CD14-positive monocyte (primary cell): ENCODE results near the gene PPT1. TPM values are rescaled to one million over a fixed set of nuclear protein-coding genes. Genes with fewer than 3 reads are reported as not detected.

ENCODE experiments used
- DNase-seq, 3 donors: peaks; one replicate each; pipeline ENCODE4 v3.0.0-alpha.2; 2011 to 2022
- H2AFZ ChIP-seq: 2 replicates; pipeline ENCODE4 v1.6.0; 2012; ENCODE audit warnings: mild to moderate bottlenecking, low read depth, low read length, inconsistent platforms; ENCODE audit not compliant: insufficient read depth, poor library complexity, severe bottlenecking
- H3K27ac ChIP-seq, 2 donors: 1 replicate in 1 of 2; 2 replicates in 1 of 2; pipeline ENCODE4 v1.5.1; 2012 to 2013; ENCODE audit warnings: low read length in 2 of 2, control low read depth in 1 of 2, inconsistent platforms in 1 of 2, low read depth in 1 of 2, mild to moderate bottlenecking in 1 of 2
- H3K27me3 ChIP-seq, 2 donors: one replicate each; pipeline versions ENCODE4 v1.6.0 to v1.6.1; 2011 to 2013; ENCODE audit warnings: low read length in 2 of 2; ENCODE audit not compliant: control insufficient read depth in 2 of 2, insufficient read depth in 2 of 2
- H3K36me3 ChIP-seq, 2 donors: replicated peaks in 1 of 2; 1 replicate in 1 of 2; 2 replicates in 1 of 2; pipeline versions ENCODE4 v1.5.1 to v1.6.1; 2012 to 2013; ENCODE audit warnings: low read length in 2 of 2, control low read depth in 1 of 2, inconsistent platforms in 1 of 2, mild to moderate bottlenecking in 1 of 2; ENCODE audit not compliant: insufficient read depth in 2 of 2, control insufficient read depth in 1 of 2
- H3K4me1 ChIP-seq, 2 donors: 1 replicate in 1 of 2; 2 replicates in 1 of 2; pipeline versions ENCODE4 v1.5.1 to v1.6.1; 2012 to 2013; ENCODE audit warnings: low read length in 2 of 2, control low read depth in 1 of 2, inconsistent platforms in 1 of 2, mild to moderate bottlenecking in 1 of 2, moderate library complexity in 1 of 2; ENCODE audit not compliant: insufficient read depth in 2 of 2, control insufficient read depth in 1 of 2
- H3K4me2 ChIP-seq: replicated peaks from 2 replicates; pipeline ENCODE3; 2012; ENCODE audit warnings: low read length, moderate library complexity, mild to moderate bottlenecking; ENCODE audit not compliant: poor library complexity, severe bottlenecking; ENCODE audit errors: extremely low read depth
- H3K4me3 ChIP-seq, 3 experiments: fragments of 200-600 bp in 1 of 3; sonication (generic) in 1 of 3; replicated peaks in 1 of 3; 1 replicate in 2 of 3; 2 replicates in 1 of 3; pipeline ENCODE4 v1.5.1; 2011 to 2013; ENCODE audit warnings: low read length in 3 of 3, mild to moderate bottlenecking in 3 of 3, control low read depth in 2 of 3, low read depth in 2 of 3, inconsistent platforms in 1 of 3, moderate library complexity in 1 of 3
- H3K79me2 ChIP-seq: 2 replicates; pipeline ENCODE4 v1.6.0; 2012; ENCODE audit warnings: mild to moderate bottlenecking, control low read depth, inconsistent platforms, low read length, moderate library complexity; ENCODE audit not compliant: insufficient read depth
- H3K9ac ChIP-seq: 2 replicates; pipeline ENCODE4 v1.6.0; 2017; ENCODE audit warnings: low read length, mild to moderate bottlenecking; ENCODE audit not compliant: insufficient read depth, poor library complexity, severe bottlenecking
- H3K9me3 ChIP-seq, 2 donors: replicated peaks in 1 of 2; 1 replicate in 1 of 2; 2 replicates in 1 of 2; pipeline versions ENCODE4 v1.5.1 to v1.6.1; 2012 to 2013; ENCODE audit warnings: low read length in 2 of 2, control low read depth in 1 of 2; ENCODE audit not compliant: control insufficient read depth in 1 of 2, insufficient read depth in 1 of 2
- H4K20me1 ChIP-seq: 2 replicates; pipeline ENCODE4 v1.6.0; 2012; ENCODE audit warnings: mild to moderate bottlenecking, low read length, control low read depth, moderate library complexity; ENCODE audit not compliant: insufficient read depth
- H3K27ac Mint-ChIP-seq, 7 donors: one replicate each; pipeline ENCODE4 v1.8.0; 2020; ENCODE audit warnings: mild to moderate bottlenecking in 7 of 7, mixed read lengths in 7 of 7, moderate library complexity in 6 of 7, inconsistent platforms in 2 of 7
- H3K27me3 Mint-ChIP-seq, 3 donors: one replicate each; pipeline ENCODE4 v1.8.0; 2021 to 2022; ENCODE audit warnings: low read depth in 3 of 3, mild to moderate bottlenecking in 3 of 3, mixed read lengths in 3 of 3, moderate library complexity in 3 of 3, inconsistent platforms in 1 of 3
- H3K36me3 Mint-ChIP-seq, 2 donors: one replicate each; pipeline ENCODE4 v1.8.0; 2020; ENCODE audit warnings: mixed read lengths in 2 of 2, inconsistent platforms in 1 of 2, mild to moderate bottlenecking in 1 of 2
- H3K4me1 Mint-ChIP-seq: one replicate; pipeline ENCODE4 v1.8.0; 2020; ENCODE audit warnings: mild to moderate bottlenecking, mixed read lengths
- H3K4me3 Mint-ChIP-seq, 2 donors: one replicate each; pipeline ENCODE4 v1.8.0; 2020; ENCODE audit warnings: mild to moderate bottlenecking in 2 of 2, mixed read lengths in 2 of 2, moderate library complexity in 1 of 2
- H3K9me3 Mint-ChIP-seq, 7 donors: one replicate each; pipeline ENCODE4 v1.8.0; 2020 to 2022; ENCODE audit warnings: mixed read lengths in 7 of 7, mild to moderate bottlenecking in 6 of 7, moderate library complexity in 6 of 7, inconsistent platforms in 2 of 7
- WGBS: methylation state at CpG from one replicate; pipeline ENCODE4 v1.1.5; 2013; ENCODE audit warnings: missing lambda C conversion rate; ENCODE audit not compliant: insufficient coverage; 5-methylcytosine and 5-hydroxymethylcytosine counted together
- intact Hi-C, 2 donors: fragments of 100-400 bp; cut with micrococcal nuclease; formaldehyde crosslinking; loops; one replicate each; pipeline versions ENCODE4 v1.15.0 to v1.15.1; 2023
- polyA plus RNA-seq, 3 donors: library from polyadenylated mRNA; depleted of rRNA in 1 of 3; unstranded in 2 of 3; stranded (reverse) in 1 of 3; fragments of 300-500 nt in 2 of 3; fragments of >200 nt in 1 of 3; fragmentation: Illumina TruSeq in 2 of 3; gene quantifications; 1 replicate in 2 of 3; 2 replicates in 1 of 3; pipeline ENCODE4 v1.2.3, GENCODE V29; 2012 to 2021
- TF ChIP-seq, protein P1 (sequence below): fragments of 200-600 bp; IDR thresholded peaks from one replicate; pipeline ENCODE4 v1.8.0; 2022; ENCODE audit warnings: antibody characterized with exemption, mild to moderate bottlenecking

Gene PPT1
- polyA plus RNA-seq, 3 donors: 166 to 1,143 (median 658) TPM

DNA sequence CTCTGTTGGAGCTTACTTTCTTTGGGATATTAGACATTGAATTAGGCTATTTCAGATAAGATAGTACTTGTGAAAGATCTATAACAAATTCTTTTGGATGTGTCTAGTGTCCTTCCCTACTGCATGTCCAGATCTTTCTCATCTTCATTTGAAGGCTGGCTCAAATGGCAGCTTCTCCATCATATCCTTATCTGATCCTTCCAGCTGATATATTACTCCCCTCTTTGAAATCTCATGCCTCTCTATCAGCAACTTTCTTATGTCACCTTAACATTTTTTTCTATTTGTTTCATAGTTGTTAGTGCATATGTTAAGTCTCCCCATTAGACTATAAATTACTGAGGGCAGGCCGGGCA, 39.0 kb downstream of the PPT1 start:
- H3K36me3 Mint-ChIP-seq: peaks cover 40 to 79% of the 10 kb centered on the region in 2 donors
- H3K9ac ChIP-seq: no peak overlapping the region
- H3K36me3 ChIP-seq: peaks cover 39 to 59% of the 10 kb centered on the region in 2 donors
- H3K79me2 ChIP-seq: peaks cover 100% of the 10 kb centered on the region
- no CpG with 5 or more reads among the region's 1 CpG for WGBS
- H3K27me3 Mint-ChIP-seq: no peaks in the 10 kb centered on the region
- peak overlapping the region; percentile 76 for H3K4me2 ChIP-seq
- H3K9me3 Mint-ChIP-seq: no peaks in the 10 kb centered on the region
- H2AFZ ChIP-seq: no peak overlapping the region
- H3K27ac ChIP-seq: peak overlapping the region; percentile 45 to 75
- H3K4me1 ChIP-seq: peaks cover 91 to 95% of the 10 kb centered on the region in 2 donors
- TF ChIP-seq, protein P1, sequence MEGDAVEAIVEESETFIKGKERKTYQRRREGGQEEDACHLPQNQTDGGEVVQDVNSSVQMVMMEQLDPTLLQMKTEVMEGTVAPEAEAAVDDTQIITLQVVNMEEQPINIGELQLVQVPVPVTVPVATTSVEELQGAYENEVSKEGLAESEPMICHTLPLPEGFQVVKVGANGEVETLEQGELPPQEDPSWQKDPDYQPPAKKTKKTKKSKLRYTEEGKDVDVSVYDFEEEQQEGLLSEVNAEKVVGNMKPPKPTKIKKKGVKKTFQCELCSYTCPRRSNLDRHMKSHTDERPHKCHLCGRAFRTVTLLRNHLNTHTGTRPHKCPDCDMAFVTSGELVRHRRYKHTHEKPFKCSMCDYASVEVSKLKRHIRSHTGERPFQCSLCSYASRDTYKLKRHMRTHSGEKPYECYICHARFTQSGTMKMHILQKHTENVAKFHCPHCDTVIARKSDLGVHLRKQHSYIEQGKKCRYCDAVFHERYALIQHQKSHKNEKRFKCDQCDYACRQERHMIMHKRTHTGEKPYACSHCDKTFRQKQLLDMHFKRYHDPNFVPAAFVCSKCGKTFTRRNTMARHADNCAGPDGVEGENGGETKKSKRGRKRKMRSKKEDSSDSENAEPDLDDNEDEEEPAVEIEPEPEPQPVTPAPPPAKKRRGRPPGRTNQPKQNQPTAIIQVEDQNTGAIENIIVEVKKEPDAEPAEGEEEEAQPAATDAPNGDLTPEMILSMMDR: no peak
- H3K4me1 Mint-ChIP-seq: peaks cover 96% of the 10 kb centered on the region
- peak overlapping the region in 6 of 7 donors; percentile 68 to 97 (median 84) for H3K27ac Mint-ChIP-seq
- H3K27me3 ChIP-seq: no peaks in the 10 kb centered on the region
- no peaks in the 10 kb centered on the region for H3K9me3 ChIP-seq
- DNase-seq: no peak
- H3K4me3 Mint-ChIP-seq: no peak overlapping the region
- intact Hi-C loops: no loop called here
- H4K20me1 ChIP-seq: peaks cover 100% of the 10 kb centered on the region
- peak overlapping the region in 1 of 3 experiments; percentile 71 for H3K4me3 ChIP-seq

- peak overlapping the region in 6 of 7 donors; percentile 5 to 76 (median 21) for H3K27ac Mint-ChIP-seq
- intact Hi-C loops: no loop called here
- Histone ChIP-seq H3K4me3 (no peak overlapping the region), H3K9me3 (no peaks in the 10 kb centered on the region), H3K4me1 (peaks cover 89 to 97% of the 10 kb centered on the region in 2 donors), H3K4me2 (peak overlapping the region; percentile 4), H3K9ac (no peak overlapping the region), H4K20me1 (peaks cover 100% of the 10 kb centered on the region), H2AFZ (no peak overlapping the region), H3K36me3 (peaks cover 33 to 54% of the 10 kb centered on the region in 2 donors), H3K79me2 (peaks cover 100% of the 10 kb centered on the region), H3K27me3 (no peaks in the 10 kb centered on the region), H3K27ac (peak overlapping the region in 1 of 2 donors; percentile 75)
- DNase-seq: no peak
- TF ChIP-seq, protein P1: no peak
- peaks cover 37 to 78% of the 10 kb centered on the region in 2 donors for H3K36me3 Mint-ChIP-seq
- H3K9me3 Mint-ChIP-seq: no peaks in the 10 kb centered on the region
- no peaks in the 10 kb centered on the region for H3K27me3 Mint-ChIP-seq
- no peak overlapping the region for H3K4me3 Mint-ChIP-seq
- WGBS: no CpG with 5 or more reads among the region's 1 CpG
- peaks cover 97% of the 10 kb centered on the region for H3K4me1 Mint-ChIP-seq
Observed at GRCh38 chr1:40057310-40058030, 39.6 kb downstream of the PPT1 start.
